ENCODE results near the gene SPECC1L.

SPECC1L gene

GRCh38 chr22:24384131-24384530 is 113.5 kb downstream of the SPECC1L start:
- DNase-seq (ENCODE audit: extremely low read depth, low read depth), result no peak
- no peak for TF ChIP-seq CTCF (IDR thresholded peaks at IDR 0.05; ENCODE audit: low read depth, low read length)

GRCh38 chr22:24386937-24387471 is 116.4 kb downstream of the SPECC1L start:
- TF ChIP-seq CTCF (IDR thresholded peaks at IDR 0.05; ENCODE audit: low read depth, low read length), result no peak
- DNase-seq (ENCODE audit: extremely low read depth, low read depth), result no peak

- DNase-seq (ENCODE audit: extremely low read depth, low read depth), result no peak
- no peak for TF ChIP-seq CTCF (IDR thresholded peaks at IDR 0.05; ENCODE audit: low read depth, low read length)
These were observed 119.0 kb downstream of the SPECC1L start for GRCh38 chr22:24389680-24390079.

GRCh38 chr22:24390156-24390555 is 119.5 kb downstream of the SPECC1L start:
- TF ChIP-seq CTCF (IDR thresholded peaks at IDR 0.05; ENCODE audit: low read depth, low read length), result no peak
- DNase-seq (ENCODE audit: extremely low read depth, low read depth), result no peak

GRCh38 chr22:24390576-24390975 is 119.9 kb downstream of the SPECC1L start:
- no peak for TF ChIP-seq CTCF (IDR thresholded peaks at IDR 0.05; ENCODE audit: low read depth, low read length)
- DNase-seq (ENCODE audit: extremely low read depth, low read depth), result no peak

GRCh38 chr22:24391836-24392217 is 121.2 kb downstream of the SPECC1L start:
- DNase-seq (ENCODE audit: extremely low read depth, low read depth), result peak; percentile 52
- no peak for TF ChIP-seq CTCF (IDR thresholded peaks at IDR 0.05; ENCODE audit: low read depth, low read length)

- TF ChIP-seq CTCF (IDR thresholded peaks at IDR 0.05; ENCODE audit: low read depth, low read length), result no peak
- DNase-seq (ENCODE audit: extremely low read depth, low read depth), result no peak
These were observed 121.7 kb downstream of the SPECC1L start for GRCh38 chr22:24392218-24392931.
